Measurements from ENCODE around the gene LMBR1. TPM values are rescaled to one million over a fixed set of nuclear protein-coding genes. Genes with fewer than 3 reads are reported as not detected.
A peak's percentile ranks its signal among the peaks of the same experiment; 100 is the strongest.
"Not testable (repeated sequence)": the region's sequence is repeated elsewhere in the genome, so short reads cannot be mapped to it uniquely, and the experiment has no call there.

Gene LMBR1
- total and polyA plus RNA-seq, 2 donors (not counting 3 experiments of a cell fraction or from before 2014, with no cell fraction given), result 14.0 to 72.9 TPM

DNA sequence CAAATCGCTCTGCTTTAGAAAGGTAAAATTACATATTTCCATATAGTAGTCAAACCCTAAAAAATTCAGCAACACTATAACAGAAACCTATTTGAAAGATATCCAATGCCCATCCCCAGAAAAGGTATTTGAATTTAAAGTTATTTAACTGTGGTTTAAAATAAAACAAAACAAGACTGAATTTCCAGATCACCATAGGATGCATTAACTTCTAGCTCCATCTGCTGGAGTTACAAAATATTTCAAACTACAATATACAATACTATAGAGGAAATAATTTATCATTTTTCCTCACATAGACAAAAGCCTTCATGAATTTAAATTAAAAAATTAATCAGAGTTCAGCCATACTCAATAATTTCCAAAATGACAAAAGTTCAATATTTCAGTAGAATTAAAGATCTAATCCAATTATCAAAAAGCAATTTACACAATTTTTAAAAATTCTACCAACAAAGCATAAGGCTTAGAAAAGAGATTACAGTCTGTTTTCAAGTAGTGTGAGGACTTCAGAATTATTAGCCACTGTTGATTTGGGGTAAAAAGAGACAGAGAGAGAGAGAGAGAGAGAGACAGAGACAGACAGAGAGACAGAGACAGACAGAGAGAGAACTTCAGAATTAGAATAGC, 75.9 kb downstream of the LMBR1 start:
- Histone ChIP-seq H3K9me3 (replicated peaks; ENCODE audit: control insufficient read depth, insufficient read depth, low read length) (no peaks in the 10 kb centered on the region), H3K4me3 (replicated peaks in 1 of 3; ENCODE audit: insufficient read depth in 1 of 3, low read depth in 1 of 3, low read length in 3 of 3) (no peak overlapping the region), H3K9me1 (replicated peaks; ENCODE audit: control insufficient read depth, extremely low read depth, insufficient read depth, low read length) (no peaks in the 10 kb centered on the region), H3K4me2 (ENCODE audit: insufficient read depth, low read length) (no peak overlapping the region), H4K20me1 (replicated peaks; ENCODE audit: control insufficient read depth, extremely low read depth, insufficient read depth, low read length) (no peaks in the 10 kb centered on the region), H3K27ac (ENCODE audit: insufficient read depth, low read depth, low read length) (no peak overlapping the region), H3K4me1 (ENCODE audit: control insufficient read depth, extremely low read depth, insufficient read depth, low read length) (no peaks in the 10 kb centered on the region), H3K27me3 (ENCODE audit: control insufficient read depth in 2 of 2, insufficient read depth in 2 of 2, low read length in 2 of 2) (no peaks in the 10 kb centered on the region), H3K36me3 (ENCODE audit: control insufficient read depth in 2 of 2, extremely low read depth in 1 of 2, insufficient read depth in 2 of 2, low read length in 2 of 2) (peaks cover 0 to 2% of the 10 kb centered on the region in 2 experiments), H2AFZ (ENCODE audit: low read depth, low read length) (no peak overlapping the region), H3K9ac (replicated peaks; ENCODE audit: extremely low read depth, insufficient read depth, low read length) (no peak overlapping the region), H3K79me2 (ENCODE audit: control insufficient read depth, insufficient read depth, low read length) (no peaks in the 10 kb centered on the region)
- TF ChIP-seq, protein P1, sequence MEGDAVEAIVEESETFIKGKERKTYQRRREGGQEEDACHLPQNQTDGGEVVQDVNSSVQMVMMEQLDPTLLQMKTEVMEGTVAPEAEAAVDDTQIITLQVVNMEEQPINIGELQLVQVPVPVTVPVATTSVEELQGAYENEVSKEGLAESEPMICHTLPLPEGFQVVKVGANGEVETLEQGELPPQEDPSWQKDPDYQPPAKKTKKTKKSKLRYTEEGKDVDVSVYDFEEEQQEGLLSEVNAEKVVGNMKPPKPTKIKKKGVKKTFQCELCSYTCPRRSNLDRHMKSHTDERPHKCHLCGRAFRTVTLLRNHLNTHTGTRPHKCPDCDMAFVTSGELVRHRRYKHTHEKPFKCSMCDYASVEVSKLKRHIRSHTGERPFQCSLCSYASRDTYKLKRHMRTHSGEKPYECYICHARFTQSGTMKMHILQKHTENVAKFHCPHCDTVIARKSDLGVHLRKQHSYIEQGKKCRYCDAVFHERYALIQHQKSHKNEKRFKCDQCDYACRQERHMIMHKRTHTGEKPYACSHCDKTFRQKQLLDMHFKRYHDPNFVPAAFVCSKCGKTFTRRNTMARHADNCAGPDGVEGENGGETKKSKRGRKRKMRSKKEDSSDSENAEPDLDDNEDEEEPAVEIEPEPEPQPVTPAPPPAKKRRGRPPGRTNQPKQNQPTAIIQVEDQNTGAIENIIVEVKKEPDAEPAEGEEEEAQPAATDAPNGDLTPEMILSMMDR (IDR thresholded peaks at IDR 0.05; ENCODE audit: extremely low read depth in 1 of 2, insufficient read depth in 1 of 2, low read depth in 1 of 2, low read length in 2 of 2), result peak; percentile 17
- no peak for TF ChIP-seq GATA2 (IDR thresholded peaks at IDR 0.05; ENCODE audit: insufficient read depth, insufficient read length, low read depth, low read length)
- intact Hi-C loops (cut with micrococcal nuclease), result loop anchor here (1.0 to 5.0 kb wide), 4 partner anchors 166 to 1020 kb away; no protein-coding TSS in a partner anchor
- BruUV-seq (replicated peaks), result no TSS peak
- ChIA-PET CTCF (interaction anchor here (0.8 to 2.0 kb wide), 11 partner anchors 8 to 1218 kb away, joined by 3 to 13 read pairs (median 6); partner anchors contain the start of gene SHH), POLR2A (no interaction called here)
- peak; percentile 33 for DNase-seq (ENCODE audit: low read depth, low spot score)
- FAIRE-seq, result no peak
- dilution Hi-C loops (cut with MboI; ENCODE audit: extremely low pct_ligation_motif_present, low sequenced_read_pairs), result no loop called here

GRCh38 chr7:156811706-156812105, 81.3 kb downstream of the LMBR1 start:
- Histone ChIP-seq H3K27me3 (ENCODE audit: control insufficient read depth in 2 of 2, insufficient read depth in 2 of 2, low read length in 2 of 2) (no peaks in the 10 kb centered on the region), H3K9me1 (replicated peaks; ENCODE audit: control insufficient read depth, extremely low read depth, insufficient read depth, low read length) (no peaks in the 10 kb centered on the region), H3K4me3 (replicated peaks in 1 of 3; ENCODE audit: insufficient read depth in 1 of 3, low read depth in 1 of 3, low read length in 3 of 3) (no peak overlapping the region), H3K36me3 (ENCODE audit: control insufficient read depth in 2 of 2, extremely low read depth in 1 of 2, insufficient read depth in 2 of 2, low read length in 2 of 2) (no peaks in the 10 kb centered on the region), H3K79me2 (ENCODE audit: control insufficient read depth, insufficient read depth, low read length) (no peaks in the 10 kb centered on the region), H3K4me2 (ENCODE audit: insufficient read depth, low read length) (no peak overlapping the region), H3K4me1 (ENCODE audit: control insufficient read depth, extremely low read depth, insufficient read depth, low read length) (no peaks in the 10 kb centered on the region), H3K27ac (ENCODE audit: insufficient read depth, low read depth, low read length) (no peak overlapping the region), H3K9ac (replicated peaks; ENCODE audit: extremely low read depth, insufficient read depth, low read length) (no peak overlapping the region), H2AFZ (ENCODE audit: low read depth, low read length) (no peak overlapping the region), H4K20me1 (replicated peaks; ENCODE audit: control insufficient read depth, extremely low read depth, insufficient read depth, low read length) (no peaks in the 10 kb centered on the region), H3K9me3 (replicated peaks; ENCODE audit: control insufficient read depth, insufficient read depth, low read length) (no peaks in the 10 kb centered on the region)
- TF ChIP-seq EZH2 (IDR thresholded peaks at IDR 0.05; ENCODE audit: borderline replicate concordance, low read depth, low read length, severe bottlenecking) (no peak), MYC (IDR thresholded peaks at IDR 0.05; ENCODE audit: low read depth, low read length) (no peak)
- ChIA-PET POLR2A (no interaction called here), CTCF (no interaction called here)
- no peak for DNase-seq (ENCODE audit: low read depth, low spot score)
- no peak for FAIRE-seq
- dilution Hi-C loops (cut with MboI; ENCODE audit: extremely low pct_ligation_motif_present, low sequenced_read_pairs), result no loop called here
- BruUV-seq (replicated peaks), result no TSS peak
- intact Hi-C loops (cut with micrococcal nuclease), result no loop called here

DNA sequence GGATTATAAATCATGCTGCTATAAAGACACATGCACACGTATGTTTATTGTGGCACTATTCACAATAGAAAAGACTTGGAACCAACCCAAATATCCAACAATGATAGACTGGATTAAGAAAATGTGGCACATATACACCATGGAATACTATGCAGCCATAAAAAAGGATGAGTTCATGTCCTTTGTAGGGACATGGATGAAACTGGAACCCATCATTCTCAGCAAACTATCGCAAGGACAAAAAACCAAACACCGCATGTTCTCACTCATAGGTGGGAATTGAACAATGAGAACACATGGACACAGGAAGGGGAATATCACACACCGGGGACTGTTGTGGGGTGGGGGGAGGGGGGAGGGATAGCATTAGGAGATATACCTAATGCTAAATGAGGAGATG, 89.3 kb downstream of the LMBR1 start:
- H3K27ac ChIP-seq (ENCODE audit: insufficient read depth, low read depth, low read length); H3K79me2 ChIP-seq (ENCODE audit: control insufficient read depth, insufficient read depth, low read length); CTCF ChIA-PET; FAIRE-seq; H3K4me3 ChIP-seq (replicated peaks in 1 of 3; ENCODE audit: insufficient read depth in 1 of 3, low read depth in 1 of 3, low read length in 3 of 3); POLR2A ChIA-PET; BruUV-seq (replicated peaks); H3K36me3 ChIP-seq (ENCODE audit: control insufficient read depth in 2 of 2, extremely low read depth in 1 of 2, insufficient read depth in 2 of 2, low read length in 2 of 2); H3K9ac ChIP-seq (replicated peaks; ENCODE audit: extremely low read depth, insufficient read depth, low read length); H2AFZ ChIP-seq (ENCODE audit: low read depth, low read length); H3K4me1 ChIP-seq (ENCODE audit: control insufficient read depth, extremely low read depth, insufficient read depth, low read length); H3K27me3 ChIP-seq (ENCODE audit: control insufficient read depth in 2 of 2, insufficient read depth in 2 of 2, low read length in 2 of 2); DNase-seq (ENCODE audit: low read depth, low spot score); H3K9me3 ChIP-seq (replicated peaks; ENCODE audit: control insufficient read depth, insufficient read depth, low read length); H3K9me1 ChIP-seq (replicated peaks; ENCODE audit: control insufficient read depth, extremely low read depth, insufficient read depth, low read length); dilution Hi-C loops (cut with MboI; ENCODE audit: extremely low pct_ligation_motif_present, low sequenced_read_pairs); H3K4me2 ChIP-seq (ENCODE audit: insufficient read depth, low read length); intact Hi-C loops (cut with micrococcal nuclease); H4K20me1 ChIP-seq (replicated peaks; ENCODE audit: control insufficient read depth, extremely low read depth, insufficient read depth, low read length): not testable (repeated sequence)

Measured in endothelial cell of umbilical vein (primary cell).